GM21367 (cell line): ENCODE results near the gene TUBD1.
A peak's percentile ranks its signal among the peaks of the same experiment; 100 is the strongest.
"Not testable (repeated sequence)": the region's sequence is repeated elsewhere in the genome, so short reads cannot be mapped to it uniquely, and the experiment has no call there.

ENCODE experiments used
- ATAC-seq: cut with Tn5 transposase; IDR thresholded peaks from one replicate; pipeline ENCODE4 v1.9.1; 2021; ENCODE audit not compliant: unreplicated experiment

Gene TUBD1

GRCh38 chr17:59892924-59893675 lies at the start of gene TUBD1, which contains the start of gene RPS6KB1:
TSS of gene TUBD1 (minus strand) at chr17:59892943. CDS start at chr17:59891002, 1,941 bp downstream.
TSS of gene RPS6KB1 (plus strand) at chr17:59893121. CDS start at chr17:59893185, 64 bp downstream.
- peak; percentile 71 for ATAC-seq

GRCh38 chr17:59941131-59941530 lies 48.4 kb upstream of the TUBD1 start:
- no peak for ATAC-seq

GRCh38 chr17:59940697-59941096 lies 48.0 kb upstream of the TUBD1 start:
- not testable (repeated sequence) for ATAC-seq

- not testable (repeated sequence) for ATAC-seq
Measured at GRCh38 chr17:59933317-59933716, 40.6 kb upstream of the TUBD1 start.

- not testable (repeated sequence) for ATAC-seq
Measured at GRCh38 chr17:59930768-59931167, 38.0 kb upstream of the TUBD1 start.

- not testable (repeated sequence) for ATAC-seq
Measured at GRCh38 chr17:59930121-59930520, 37.4 kb upstream of the TUBD1 start.

- ATAC-seq: not testable (repeated sequence)
Measured at GRCh38 chr17:59920637-59921036, 27.9 kb upstream of the TUBD1 start.

- ATAC-seq: no peak
Measured at GRCh38 chr17:59916446-59916845, 23.7 kb upstream of the TUBD1 start.

- no peak for ATAC-seq
Measured at GRCh38 chr17:59914274-59914854, 21.6 kb upstream of the TUBD1 start.

- ATAC-seq: no peak
Measured at GRCh38 chr17:59907467-59907866, 14.7 kb upstream of the TUBD1 start.

- ATAC-seq: no peak
Measured at GRCh38 chr17:59903455-59903854, 10.7 kb upstream of the TUBD1 start.

- ATAC-seq: no peak
Measured at GRCh38 chr17:59901604-59902003, 8.9 kb upstream of the TUBD1 start.

- no peak for ATAC-seq
Measured at GRCh38 chr17:59899099-59899498, 6.4 kb upstream of the TUBD1 start.

- ATAC-seq: no peak
Measured at GRCh38 chr17:59897090-59897489, 4.3 kb upstream of the TUBD1 start.

- no peak for ATAC-seq
Measured at GRCh38 chr17:59893676-59894100, 945 bp upstream of the TUBD1 start.

GRCh38 chr17:59892251-59892923 lies 356 bp downstream of the TUBD1 start:
- ATAC-seq: peak; percentile 37

- no peak for ATAC-seq
Measured at GRCh38 chr17:59890720-59891119, 2.0 kb downstream of the TUBD1 start.

- ATAC-seq: no peak
Measured at GRCh38 chr17:59888145-59888750, 4.5 kb downstream of the TUBD1 start.

- ATAC-seq: no peak
Measured at GRCh38 chr17:59884861-59885260, 7.9 kb downstream of the TUBD1 start.

GRCh38 chr17:59878624-59879023 lies 14.1 kb downstream of the TUBD1 start:
- ATAC-seq: no peak

GRCh38 chr17:59877965-59878364 lies 14.8 kb downstream of the TUBD1 start:
- no peak for ATAC-seq
